ENCODE results near the gene PKNOX2.

DNA sequence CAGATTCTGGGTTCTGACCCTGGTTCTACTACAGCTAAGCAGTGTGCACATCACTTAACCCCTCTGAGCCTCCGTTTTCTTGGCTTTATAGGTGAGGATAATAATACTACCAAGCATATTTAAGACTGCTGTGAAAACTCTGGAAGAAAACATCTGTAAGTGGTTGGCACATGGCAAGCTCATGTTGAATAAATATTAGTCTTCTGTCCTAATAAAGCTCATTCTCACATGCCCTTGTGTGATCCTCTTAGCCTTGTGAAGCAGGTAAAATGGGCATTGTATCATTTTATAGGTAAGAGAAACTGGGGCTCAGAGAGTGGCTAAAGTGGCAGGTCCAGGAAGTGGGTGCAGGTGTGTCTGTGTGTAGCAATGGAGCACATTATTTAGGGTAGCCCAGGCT is 8.5 kb downstream of the PKNOX2 start:
- TF ChIP-seq, protein P1, sequence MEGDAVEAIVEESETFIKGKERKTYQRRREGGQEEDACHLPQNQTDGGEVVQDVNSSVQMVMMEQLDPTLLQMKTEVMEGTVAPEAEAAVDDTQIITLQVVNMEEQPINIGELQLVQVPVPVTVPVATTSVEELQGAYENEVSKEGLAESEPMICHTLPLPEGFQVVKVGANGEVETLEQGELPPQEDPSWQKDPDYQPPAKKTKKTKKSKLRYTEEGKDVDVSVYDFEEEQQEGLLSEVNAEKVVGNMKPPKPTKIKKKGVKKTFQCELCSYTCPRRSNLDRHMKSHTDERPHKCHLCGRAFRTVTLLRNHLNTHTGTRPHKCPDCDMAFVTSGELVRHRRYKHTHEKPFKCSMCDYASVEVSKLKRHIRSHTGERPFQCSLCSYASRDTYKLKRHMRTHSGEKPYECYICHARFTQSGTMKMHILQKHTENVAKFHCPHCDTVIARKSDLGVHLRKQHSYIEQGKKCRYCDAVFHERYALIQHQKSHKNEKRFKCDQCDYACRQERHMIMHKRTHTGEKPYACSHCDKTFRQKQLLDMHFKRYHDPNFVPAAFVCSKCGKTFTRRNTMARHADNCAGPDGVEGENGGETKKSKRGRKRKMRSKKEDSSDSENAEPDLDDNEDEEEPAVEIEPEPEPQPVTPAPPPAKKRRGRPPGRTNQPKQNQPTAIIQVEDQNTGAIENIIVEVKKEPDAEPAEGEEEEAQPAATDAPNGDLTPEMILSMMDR (IDR thresholded peaks at IDR 0.05): no peak
- TF ChIP-seq POLR2A (IDR thresholded peaks at IDR 0.05): no peak

All from esophagus squamous epithelium (tissue), 4 donors.